Stimulated activated CD4-positive, alpha-beta T cell treated with anti-CD3 and anti-CD28 coated beads, Interleukin-12 subunit alpha, Interleukin-12 subunit beta, amount 100 ng/mL, for 4 hours (primary cell): Measurements from ENCODE around the gene CACNA1B.
"Not testable (repeated sequence)": the region's sequence is repeated elsewhere in the genome, so short reads cannot be mapped to it uniquely, and the experiment has no call there.

Experiments used
- DNase-seq: peaks from one replicate; pipeline ENCODE4 v3.0.0-alpha.2; 2020

CACNA1B gene

DNA sequence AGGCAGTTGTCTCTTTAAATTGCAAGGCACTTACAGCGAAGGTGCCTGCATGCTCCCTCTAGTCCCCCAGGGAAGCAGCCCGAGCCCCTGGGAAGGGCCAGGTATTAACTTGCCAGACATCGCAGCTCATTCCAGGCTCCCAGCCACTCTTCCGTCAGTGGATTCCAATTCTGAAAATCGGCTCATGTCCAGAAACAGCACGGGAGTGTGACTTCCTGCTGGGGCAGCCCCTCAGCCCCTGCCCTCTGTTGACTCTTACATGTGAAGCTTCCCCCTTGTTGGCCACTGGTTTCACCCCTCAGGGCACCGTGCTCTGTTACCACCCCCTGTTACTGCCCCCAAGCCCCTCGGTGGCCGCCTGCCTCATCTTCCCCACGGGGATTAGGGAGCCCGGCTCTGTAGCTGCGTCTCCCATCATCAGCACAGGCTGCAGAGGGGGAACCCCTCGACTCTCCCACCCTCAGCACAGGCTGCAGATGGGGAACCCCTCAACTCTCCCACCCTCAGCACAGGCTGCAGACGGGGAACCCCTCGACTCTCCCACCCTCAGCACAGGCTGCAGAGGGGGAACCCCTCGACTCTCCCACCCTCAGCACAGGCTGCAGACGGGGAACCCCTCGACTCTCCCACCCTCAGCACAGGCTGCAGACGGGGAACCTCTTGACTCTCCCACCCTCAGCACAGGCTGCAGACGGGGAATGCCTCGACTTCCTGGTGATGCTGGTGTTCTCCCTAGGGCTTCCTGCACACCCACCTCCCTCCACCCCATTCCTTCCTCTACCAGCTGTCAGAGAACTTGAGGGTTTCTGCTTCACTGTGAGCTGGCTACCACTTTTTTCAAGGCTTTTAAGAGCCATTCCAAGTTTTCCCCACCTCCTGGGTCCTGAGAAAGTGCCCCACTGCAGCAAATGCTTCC, 11.1 kb upstream of the CACNA1B start:
- no peak for DNase-seq

DNA sequence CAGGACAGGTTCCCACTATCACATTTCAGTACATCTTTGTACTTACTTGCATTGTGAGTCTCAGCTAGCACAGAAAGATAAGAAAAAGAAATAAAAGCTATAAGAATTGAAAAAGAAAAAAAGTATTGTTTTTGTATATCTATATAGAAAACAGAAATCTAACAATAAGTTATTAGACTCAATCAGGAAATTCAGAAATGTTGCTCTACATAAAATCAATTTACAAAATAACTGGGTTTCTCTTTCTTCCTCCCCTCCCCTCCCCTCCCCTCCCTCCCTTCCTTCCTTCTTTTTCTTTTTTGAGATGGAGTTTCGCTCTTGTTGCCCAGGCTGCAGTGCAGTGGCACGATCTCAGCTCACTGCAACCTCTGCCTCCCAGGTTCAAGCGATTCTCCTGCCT, 7.2 kb upstream of the CACNA1B start:
- no peak for DNase-seq

DNA sequence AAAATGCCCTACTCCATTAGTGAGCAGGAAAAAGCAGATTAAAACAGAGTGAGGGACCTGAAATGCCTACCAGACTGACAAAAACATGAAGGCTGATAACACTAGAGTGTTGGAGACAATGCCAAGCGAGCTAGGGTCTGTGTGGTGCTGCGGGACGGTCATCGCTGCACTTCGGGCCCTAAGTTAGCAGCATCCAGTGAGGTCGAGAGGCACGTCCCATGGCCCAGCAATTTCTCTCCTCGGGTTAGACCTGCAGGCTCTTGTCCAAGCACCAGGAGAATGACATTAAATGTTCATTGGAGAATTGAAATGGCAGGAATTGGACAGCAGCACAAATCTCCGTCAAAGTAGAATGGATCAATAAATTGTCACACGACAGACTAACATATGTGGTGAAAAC, 5.3 kb upstream of the CACNA1B start:
- DNase-seq, result no peak

DNA sequence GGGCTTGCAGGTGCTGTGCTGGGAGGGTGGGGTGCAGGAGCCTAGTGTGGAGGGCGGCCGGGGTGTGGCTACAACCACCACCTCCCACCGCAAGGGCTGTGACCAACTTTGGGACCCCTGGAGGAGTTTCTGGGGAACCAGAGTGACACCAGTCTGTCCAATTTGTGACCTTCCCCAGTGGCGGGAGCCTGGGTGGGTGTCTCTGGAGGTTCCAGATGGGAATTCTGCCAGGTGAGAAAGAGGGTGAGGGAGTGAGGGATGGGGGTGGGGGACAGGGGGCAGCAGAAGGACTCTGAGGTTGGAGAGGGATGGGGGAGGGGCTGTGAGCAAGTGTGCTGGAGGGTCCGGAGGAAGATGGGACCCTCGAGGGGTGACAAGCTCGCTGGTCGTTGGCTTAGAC, 4.2 kb upstream of the CACNA1B start:
- DNase-seq, result no peak

DNA sequence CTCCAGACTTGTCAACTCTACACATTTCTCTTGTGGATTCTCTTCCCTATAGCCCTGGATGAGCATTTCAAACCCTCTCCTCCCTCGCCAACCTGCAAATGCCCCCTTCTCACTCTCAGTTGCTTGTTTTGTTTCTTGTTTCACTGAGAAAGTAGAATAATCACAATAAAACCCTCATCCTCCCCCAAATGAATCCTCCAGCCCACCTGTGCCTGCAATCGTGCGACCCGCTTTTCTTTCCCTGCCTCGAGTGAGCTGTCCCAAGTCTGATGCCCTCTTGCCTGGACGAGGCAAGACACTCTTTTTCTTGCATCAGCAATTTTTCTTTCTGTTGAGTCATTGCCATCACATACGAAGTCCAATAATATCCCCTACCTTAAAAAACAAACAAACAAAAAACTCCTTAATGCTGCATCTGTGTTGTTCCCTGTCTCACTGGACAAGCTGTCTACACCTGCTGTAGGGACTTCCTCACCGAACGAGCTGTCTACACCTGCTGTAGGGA, 3.7 kb upstream of the CACNA1B start:
- no peak for DNase-seq

DNA sequence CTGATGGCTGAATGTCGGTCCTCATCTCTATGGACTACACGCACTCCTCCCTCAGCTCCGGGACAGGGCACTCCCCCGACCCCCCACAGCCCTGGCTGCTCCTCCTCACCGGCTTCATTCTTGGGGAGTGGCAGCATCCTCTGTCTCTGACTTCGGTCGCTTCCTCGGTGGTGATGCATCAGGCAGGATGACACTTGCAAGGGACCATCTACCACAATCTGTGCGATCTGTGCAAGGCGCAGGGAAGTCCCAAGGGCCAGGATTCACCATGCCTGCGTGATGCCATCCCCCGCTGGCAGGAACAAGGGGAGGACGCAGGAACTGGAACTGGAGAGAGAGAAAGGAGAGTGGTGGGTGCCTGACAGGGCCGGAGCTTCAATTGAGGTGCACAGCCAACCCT, 2.2 kb upstream of the CACNA1B start:
- no peak for DNase-seq

DNA sequence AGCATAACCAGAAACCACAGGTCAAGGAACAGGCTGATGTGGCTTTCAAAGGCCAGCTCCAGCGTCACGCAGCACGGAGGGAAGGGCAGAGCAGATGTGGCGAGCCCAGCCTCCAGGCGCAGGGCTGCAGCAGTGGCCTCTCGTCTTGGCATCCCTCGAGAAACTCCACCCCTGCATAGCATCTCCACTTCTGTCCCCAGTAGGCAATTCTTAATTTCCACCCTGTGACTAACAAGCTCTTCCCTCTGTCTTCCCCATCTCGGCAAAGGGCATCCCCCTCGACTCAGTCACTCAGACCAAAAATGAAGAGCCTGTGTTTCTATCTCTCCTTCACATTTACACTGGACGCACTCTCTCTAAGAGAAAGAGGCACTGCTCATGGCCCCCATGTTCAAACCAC, 1.7 kb upstream of the CACNA1B start:
- no peak for DNase-seq

DNA sequence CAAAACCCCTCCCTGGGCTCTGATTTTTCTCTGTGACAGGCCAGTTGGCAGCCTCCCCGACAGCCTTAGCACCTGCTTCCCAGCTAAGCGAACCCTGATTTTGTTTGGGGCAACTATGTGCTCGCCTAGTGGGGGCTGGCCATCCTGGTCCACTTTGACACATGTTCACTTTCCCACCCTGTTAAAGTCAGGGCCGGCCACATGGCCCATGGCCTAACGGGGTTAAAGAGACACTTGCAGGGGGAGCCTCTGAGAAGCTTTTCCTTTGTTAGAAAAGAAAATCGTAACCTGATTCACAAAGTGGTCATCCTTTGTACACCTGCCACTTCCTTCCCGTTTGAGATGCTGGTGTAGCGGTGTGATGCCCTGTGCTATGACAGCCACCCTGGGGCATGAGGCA, 1.3 kb upstream of the CACNA1B start:
- no peak for DNase-seq

DNA sequence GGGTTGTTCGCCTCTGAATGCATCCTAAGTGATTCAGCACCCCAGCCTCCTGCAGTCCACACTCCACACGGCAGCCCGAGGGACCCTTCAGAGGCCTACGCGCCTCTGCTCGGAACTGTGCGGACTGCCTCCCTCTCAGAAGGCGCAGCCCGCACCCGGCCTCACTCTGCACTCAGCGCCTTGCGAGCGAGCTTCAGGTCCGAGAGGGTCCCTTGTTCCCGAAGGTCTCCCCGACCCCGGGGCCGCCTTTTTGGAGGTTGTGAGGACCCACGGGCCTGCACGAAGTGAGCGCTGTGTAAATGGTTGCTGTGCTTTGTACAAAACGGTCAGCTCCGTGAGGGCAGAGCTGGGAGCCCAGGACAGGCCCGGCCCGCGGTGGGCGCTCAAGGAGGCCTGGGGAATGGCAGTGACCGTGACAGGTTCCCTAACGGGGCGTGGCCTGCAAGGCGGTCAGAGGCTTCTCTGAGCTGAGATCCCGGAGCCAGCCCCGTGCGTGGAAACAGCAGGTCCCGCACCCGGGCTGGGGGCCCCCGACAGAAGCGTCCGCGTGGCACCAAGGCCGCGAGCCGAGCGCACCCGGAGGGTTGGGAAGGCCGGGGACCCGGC, 698 bp upstream of the CACNA1B start:
- no peak for DNase-seq

DNA sequence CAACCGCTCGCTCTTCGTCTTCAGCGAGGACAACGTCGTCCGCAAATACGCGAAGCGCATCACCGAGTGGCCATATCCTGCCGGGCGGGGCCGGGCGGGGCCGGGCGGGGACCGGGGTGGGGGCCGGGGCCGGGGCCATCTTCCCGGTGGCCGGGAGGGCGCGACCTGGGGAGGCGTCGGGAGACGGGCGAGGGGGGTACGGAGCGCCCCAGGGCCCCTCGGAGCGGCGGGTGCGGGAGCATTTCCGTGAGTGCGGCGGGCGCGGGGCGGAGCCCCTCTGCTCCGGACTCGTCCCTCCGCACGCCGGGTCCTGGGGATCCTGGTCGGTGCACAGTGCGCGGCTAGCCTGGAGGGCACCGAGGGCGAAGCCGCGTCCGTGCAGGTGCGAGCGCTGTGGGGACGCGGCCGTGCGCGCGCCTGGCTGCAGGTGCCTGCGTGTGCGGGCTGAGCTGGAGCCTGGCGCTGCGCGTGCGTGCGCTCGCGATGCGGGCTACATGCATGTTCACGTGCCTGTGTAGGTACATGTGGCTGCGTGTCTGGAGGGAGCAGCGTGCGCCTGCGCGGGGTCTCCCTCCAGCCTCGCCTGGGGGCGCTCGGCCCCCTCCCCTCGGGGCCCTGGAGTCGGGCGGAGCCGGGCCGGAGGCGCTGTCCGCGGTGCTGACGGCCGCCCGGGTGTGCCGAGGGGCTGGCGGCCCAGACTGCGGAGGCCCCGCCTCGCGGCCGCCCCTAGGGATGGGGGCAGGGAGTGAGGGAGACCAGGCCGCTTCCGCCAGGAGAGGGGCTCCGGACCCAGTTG, 762 bp downstream of the CACNA1B start:
- DNase-seq, result peak; percentile 22

DNA sequence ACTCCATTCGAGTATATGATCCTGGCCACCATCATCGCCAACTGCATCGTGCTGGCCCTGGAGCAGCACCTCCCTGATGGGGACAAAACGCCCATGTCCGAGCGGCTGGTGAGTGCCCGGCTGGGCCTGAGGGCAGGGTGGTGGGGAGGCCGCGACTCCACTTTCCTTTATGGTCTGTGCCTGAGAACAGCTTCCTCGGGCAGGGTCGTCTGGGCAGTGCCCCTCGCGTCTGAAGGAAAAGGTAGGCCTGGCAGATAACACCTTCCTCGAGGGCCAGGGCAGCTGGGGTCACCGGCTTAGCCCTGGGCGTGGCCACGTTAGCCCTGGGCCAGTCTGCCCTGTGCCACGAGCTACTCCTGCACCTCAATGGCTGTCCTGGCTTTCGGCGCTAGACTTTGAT, 1.5 kb downstream of the CACNA1B start:
- no peak for DNase-seq

DNA sequence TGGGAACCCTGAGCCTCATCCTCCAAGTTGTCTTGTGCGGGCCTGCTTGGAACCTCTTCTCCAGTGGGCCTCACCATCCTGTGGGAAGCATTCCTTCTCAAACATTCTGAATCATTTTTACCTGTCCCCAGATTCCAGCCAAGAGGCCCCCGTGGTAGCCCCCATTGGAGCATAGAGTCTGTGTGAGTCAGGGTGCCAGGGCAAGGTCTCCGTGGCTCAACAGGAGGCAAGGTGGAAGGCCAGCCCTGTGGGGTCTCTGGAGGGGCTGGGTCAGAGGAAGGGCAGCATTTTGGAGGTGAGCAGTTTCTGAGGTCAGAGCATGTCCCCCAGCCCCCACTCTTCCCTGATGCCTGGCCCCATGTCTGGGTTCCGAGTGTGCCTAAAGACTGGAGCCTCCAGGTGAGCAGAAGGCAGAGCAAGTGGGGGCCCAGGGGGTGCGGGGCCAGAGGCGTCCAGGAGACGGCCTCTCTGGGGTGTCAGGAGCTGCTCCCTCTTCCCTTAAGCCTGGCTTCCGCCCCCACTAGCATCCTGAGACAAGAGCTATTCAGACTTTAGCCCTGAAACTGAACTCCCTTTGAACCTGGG, 2.1 kb downstream of the CACNA1B start:
- no peak for DNase-seq

DNA sequence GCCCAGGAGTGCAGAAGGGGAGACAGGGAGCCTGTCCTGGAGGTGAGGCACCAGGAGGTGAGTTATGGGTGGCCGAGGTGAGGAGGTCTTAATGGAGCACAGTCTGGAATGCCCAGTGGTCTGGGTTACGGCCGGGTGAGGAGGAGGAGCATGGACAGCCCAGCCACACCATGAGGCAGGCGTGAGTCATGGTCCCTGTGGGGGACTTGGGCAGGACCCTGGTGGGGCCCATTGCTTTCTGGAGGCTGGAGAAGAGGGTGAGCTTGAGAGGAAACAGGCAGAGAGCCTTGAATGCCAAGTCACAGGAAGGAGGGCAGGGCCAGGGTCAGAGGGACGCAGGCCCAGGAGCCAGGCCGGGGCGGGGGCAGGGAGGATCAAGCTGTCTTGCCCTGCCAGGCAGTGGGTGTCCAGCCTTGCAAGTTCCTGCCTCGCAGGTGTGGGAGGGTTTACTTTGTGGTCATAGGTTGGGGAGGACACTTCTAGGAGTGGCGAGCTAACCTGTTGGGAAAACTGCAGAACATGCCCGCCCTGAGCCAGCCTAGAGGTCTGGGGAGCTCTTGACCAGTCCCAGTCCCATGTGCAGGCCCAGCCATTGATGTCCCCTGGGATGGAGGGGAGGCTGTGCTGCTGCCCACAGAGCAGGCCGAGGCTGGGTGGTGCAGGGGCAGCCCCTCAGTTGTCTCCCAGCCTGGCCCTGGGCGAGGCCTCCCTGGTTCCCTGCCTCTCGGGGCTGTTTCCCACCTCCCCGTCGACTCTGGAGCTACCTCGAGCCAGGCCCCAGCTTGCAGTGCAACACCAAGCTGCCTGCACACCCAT, 2.8 kb downstream of the CACNA1B start:
- DNase-seq, result no peak

DNA sequence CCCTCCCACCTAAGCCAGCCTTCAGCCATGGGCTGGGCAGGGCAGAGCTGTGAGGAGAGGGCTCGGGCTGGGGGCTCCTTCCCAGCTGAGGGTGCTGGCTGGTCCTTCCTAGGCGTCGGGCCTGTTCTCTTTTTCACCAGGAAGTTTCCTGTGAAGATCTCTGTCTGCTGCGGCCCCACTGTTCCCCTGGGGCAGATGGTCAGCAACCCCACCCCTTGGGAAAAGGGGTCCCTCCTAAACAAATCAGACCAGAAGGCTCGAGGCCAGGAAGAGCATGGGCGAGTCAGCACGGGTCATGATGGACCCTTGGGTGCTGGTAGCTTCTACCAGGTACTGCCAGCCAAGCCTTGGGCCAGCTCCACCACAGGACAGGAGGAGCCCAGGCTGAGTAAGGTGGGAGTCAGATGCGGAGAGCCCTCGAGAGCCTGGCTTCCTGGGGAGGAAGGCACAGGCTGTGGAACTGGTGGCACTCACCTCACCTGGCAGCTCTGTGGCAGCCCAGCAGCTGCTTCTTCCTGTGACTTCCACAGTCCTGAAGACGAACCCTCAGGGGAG, 3.5 kb downstream of the CACNA1B start:
- no peak for DNase-seq

DNA sequence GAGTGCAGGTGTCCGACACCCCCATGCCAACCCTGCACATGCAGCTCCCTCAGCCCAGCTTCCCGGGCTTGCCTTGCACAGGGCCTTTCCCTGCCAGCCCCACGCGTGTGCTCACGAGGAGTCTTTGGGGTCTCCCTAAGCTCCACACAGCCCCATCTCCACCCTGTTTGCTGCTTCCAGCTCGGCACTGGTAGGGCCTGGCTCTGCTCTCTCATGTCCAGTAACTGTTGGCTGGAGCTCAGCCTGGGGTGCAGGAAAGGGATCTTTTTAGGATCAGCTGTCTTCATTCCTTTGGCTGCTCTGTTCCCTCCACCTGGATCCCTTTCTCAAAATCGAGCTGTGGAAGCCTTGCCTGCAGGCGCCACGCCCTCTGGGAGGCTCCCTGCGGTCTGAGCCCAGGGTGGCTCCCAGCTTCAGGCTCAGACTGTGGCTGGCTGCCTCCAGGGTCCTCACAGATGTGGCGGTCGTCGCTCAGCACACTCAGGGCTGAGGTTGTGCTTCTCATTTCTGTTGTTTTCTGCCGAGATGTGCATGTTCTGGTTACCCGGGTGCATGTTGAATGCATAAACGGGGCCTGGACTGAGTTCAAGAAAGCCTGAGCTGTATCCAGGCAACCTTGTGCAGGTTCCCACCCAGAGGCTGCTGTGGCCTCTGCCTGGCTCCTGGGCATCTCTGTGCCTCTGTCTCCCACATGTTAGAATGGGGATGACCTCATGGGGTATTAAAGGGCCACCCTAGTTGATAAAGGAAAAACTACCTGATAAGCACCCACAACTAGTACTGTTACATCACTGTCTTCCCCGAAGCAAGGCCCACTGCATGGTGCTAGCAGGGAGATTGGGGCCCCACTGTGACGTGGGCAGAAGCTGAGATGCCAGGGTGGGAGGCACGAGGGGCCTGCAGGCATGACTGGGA, 4.3 kb downstream of the CACNA1B start:
- no peak for DNase-seq

DNA sequence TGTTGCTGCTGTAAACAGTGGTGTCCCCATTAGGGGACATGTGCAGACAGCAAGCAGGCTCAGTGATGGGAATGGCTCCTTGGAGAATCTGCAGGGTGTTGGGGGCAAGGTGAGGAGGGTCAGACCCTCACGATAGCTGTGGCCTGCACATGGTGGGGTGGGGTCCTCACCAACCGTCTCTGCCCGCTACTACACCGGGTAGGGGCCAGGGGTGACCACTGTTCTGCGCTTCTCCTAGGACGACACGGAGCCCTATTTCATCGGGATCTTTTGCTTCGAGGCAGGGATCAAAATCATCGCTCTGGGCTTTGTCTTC, 4.9 kb downstream of the CACNA1B start:
- DNase-seq, result no peak

DNA sequence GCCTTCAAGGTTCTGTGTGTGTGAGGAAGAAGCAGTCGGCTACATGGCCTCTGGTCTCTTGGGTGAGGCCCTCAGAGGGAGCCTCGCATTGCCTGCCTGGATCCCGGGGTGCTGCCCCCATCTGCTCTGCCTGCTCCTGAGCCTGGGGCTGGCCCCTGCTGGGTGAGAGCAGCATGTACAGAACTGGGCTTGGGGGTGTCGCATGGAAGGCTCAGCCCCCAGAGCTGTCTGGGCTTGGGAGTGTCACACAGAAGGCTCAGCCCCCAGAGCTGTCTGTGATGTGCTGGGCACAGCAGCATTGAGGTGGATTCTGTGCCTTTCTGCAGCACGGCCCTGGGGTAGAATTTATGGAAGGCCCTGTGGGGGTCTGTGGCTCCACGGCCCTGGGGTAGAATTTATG, 6.4 kb downstream of the CACNA1B start:
- DNase-seq, result not testable (repeated sequence)

DNA sequence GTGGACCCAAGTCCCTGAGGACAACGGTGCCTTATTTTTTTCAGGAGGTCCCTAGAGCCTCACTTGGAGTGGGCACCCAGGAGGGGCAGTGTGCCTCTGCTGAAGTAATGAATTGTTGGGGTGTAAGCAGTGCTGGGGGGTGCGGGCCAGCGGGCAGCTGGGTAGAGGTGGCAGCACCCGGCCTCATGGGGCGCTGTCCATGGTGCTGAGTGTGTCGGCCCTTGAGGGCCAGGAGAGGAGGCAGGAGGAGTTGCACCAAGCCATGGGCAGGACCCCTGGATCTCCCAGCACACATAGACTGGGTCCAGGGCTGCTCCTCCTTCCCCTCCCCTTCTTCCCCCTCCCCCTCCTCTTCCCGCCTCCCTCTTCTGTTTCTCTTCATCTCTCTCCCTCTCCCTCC, 7.0 kb downstream of the CACNA1B start:
- DNase-seq, result not testable (repeated sequence)

DNA sequence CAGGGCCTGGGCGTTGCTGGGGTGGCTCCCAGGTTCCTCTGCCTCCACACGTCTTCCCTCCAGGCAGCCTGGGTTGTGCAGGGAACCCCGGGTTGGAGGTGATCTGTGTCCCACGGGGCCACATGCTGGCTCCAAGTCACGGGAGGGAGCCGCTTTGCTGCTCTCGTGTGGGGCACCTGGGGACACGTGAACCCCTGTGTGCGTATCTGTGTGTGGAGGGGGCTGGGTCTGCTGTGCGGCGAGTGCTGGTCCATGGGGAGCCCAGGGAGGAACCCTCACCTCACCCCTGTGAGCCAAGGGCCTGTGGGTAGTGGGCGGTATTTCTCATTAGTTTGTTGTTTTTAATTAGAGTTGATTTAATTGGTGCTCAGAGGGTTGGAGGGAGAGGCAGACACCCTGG, 7.5 kb downstream of the CACNA1B start:
- DNase-seq, result not testable (repeated sequence)

DNA sequence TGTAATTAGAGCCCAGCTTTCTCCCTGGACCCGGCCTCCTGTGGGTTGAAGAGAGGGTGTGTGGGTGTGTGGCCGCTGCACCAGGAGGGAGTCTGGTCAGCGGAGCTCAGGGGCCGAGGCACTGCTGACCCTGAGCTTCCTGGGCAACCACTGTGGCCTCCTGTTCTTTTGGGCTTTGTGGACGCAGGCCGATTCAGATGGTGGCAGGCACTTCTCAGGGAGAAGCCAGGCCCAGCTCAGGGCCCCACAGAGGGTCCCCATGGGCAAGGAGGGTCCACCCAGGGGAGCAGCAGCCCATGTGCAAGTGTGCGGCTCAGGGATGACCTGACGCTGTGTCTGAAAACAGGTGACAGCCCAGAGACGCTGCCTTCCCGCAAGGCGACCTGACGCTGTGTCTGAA, 11.0 kb downstream of the CACNA1B start:
- DNase-seq, result not testable (repeated sequence)

DNA sequence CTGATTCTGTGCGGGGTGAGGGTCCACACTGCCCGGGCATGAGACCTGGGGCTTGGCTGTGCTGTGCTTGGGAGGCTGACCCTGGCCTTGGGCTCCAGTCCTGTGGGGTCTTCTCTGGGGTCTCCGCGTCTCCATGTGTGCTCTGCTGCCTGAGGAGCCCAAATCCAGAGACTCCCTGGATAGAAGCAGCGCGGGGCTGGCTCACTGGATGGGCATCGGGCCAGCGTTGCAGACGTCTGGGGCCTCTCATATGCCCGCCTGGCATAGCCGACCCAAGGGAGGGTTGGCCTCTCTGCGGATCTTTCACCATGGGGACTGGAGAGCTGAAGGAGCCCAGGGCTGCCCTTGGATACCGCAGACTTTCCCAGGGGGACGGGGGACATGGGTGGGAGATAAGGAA, 12.4 kb downstream of the CACNA1B start:
- DNase-seq, result not testable (repeated sequence)
